Fibroblast of pulmonary artery (primary cell): ENCODE data around the gene THRAP3.
A peak's percentile ranks its signal among the peaks of the same experiment; 100 is the strongest.

Experiments used
- DNase-seq: peaks from one replicate; pipeline ENCODE4 v3.0.0-alpha.2; 2010; ENCODE audit warnings: low read depth
- H3K4me3 ChIP-seq: replicated peaks from 2 replicates; pipeline ENCODE4 v1.5.1; 2011; ENCODE audit warnings: low read depth, mild to moderate bottlenecking, control low read depth, low read length, moderate library complexity
- CTCF ChIP-seq: IDR thresholded peaks from 2 replicates; pipeline ENCODE4 v1.5.1; 2011; ENCODE audit warnings: mild to moderate bottlenecking, control low read depth, low read length, inconsistent platforms; ENCODE audit errors: missing control alignments

THRAP3 gene

GRCh38 chr1:36303244-36303643, 79.0 kb downstream of the THRAP3 start:
- no peak for TF ChIP-seq CTCF
- H3K4me3 ChIP-seq: no peak overlapping the region
- DNase-seq: no peak

GRCh38 chr1:36303650-36304360, 79.6 kb downstream of the THRAP3 start:
- no peak overlapping the region for H3K4me3 ChIP-seq
- TF ChIP-seq CTCF: no peak
- no peak for DNase-seq

GRCh38 chr1:36304521-36304920, 80.3 kb downstream of the THRAP3 start:
- H3K4me3 ChIP-seq: no peak overlapping the region
- no peak for DNase-seq
- no peak for TF ChIP-seq CTCF

- no peak overlapping the region for H3K4me3 ChIP-seq
- no peak for TF ChIP-seq CTCF
Measured at GRCh38 chr1:36304970-36305914, 81.0 kb downstream of the THRAP3 start.

GRCh38 chr1:36305915-36306209, 81.6 kb downstream of the THRAP3 start:
- TF ChIP-seq CTCF: no peak
- H3K4me3 ChIP-seq: no peak overlapping the region
- no peak for DNase-seq

More at GRCh38 chr1:36304970-36305914, 81.0 kb downstream of the THRAP3 start:
- DNase-seq: no peak

GRCh38 chr1:36306210-36306901, 82.1 kb downstream of the THRAP3 start, which contains the start of gene SH3D21:
SH3D21 (plus strand) TSS chr1:36306368; CDS start chr1:36306421, 53 bp downstream.
- peak within 1 kb of the TSS; percentile 53 for H3K4me3 ChIP-seq
- DNase-seq: no peak
- no peak for TF ChIP-seq CTCF
